Heart left ventricle (tissue), 16 donors: ENCODE measurements around the gene KRT4. TPM values are rescaled to one million over a fixed set of nuclear protein-coding genes. Genes with fewer than 3 reads are reported as not detected.

Experiments
- ATAC-seq, 4 donors: fragments of 200-7000 bp; cut with Tn5 transposase; one replicate each; pipeline ENCODE4 v1.9.1; 2020 to 2022; ENCODE audit warnings: moderate library complexity in 4 of 4, mild to moderate bottlenecking in 3 of 4, moderate number of reproducible peaks in 1 of 4
- DNase-seq, 5 donors: peaks; one replicate each; pipeline ENCODE4 v3.0.0-alpha.2; 2020
- H3K27ac ChIP-seq, 12 donors: fragments of 200-600 bp; sonication (generic) in 4 of 12; one replicate each; pipeline versions ENCODE4 v1.5.0 to v1.8.0; 2016 to 2022; ENCODE audit warnings: mild to moderate bottlenecking in 2 of 12
- H3K27me3 ChIP-seq, 9 donors: fragments of 200-600 bp; sonication (generic) in 2 of 9; one replicate each; pipeline versions ENCODE4 v1.5.1 to v1.8.0; 2016 to 2022; ENCODE audit warnings: mild to moderate bottlenecking in 3 of 9
- H3K36me3 ChIP-seq, 9 donors: fragments of 200-600 bp; sonication (generic) in 2 of 9; one replicate each; pipeline versions ENCODE4 v1.5.0 to v1.8.0; 2018 to 2022; ENCODE audit warnings: mild to moderate bottlenecking in 2 of 9
- H3K4me1 ChIP-seq, 12 donors: fragments of 200-600 bp; sonication (generic) in 4 of 12; one replicate each; pipeline versions ENCODE4 v1.5.0 to v1.8.0; 2016 to 2022; ENCODE audit warnings: mild to moderate bottlenecking in 3 of 12
- H3K4me3 ChIP-seq, 12 donors: fragments of 200-600 bp; sonication (generic) in 4 of 12; one replicate each; pipeline versions ENCODE4 v1.5.0 to v1.8.0; 2017 to 2022; ENCODE audit warnings: mild to moderate bottlenecking in 9 of 12, moderate library complexity in 4 of 12
- H3K9me3 ChIP-seq, 12 donors: fragments of 200-600 bp; sonication (generic) in 4 of 12; one replicate each; pipeline versions ENCODE4 v1.5.0 to v1.8.0; 2016 to 2022; ENCODE audit warnings: mild to moderate bottlenecking in 1 of 12
- CTCF ChIP-seq, 12 donors: fragments of 200-600 bp; sonication (generic) in 4 of 12; IDR thresholded peaks; one replicate each; pipeline versions ENCODE4 v1.5.0 to v1.8.0; 2018 to 2022; ENCODE audit warnings: antibody characterized with exemption in 12 of 12, mild to moderate bottlenecking in 5 of 12
- POLR2A ChIP-seq, 2 donors: fragments of 450-650 bp; IDR thresholded peaks; one replicate each; pipeline ENCODE4 v1.6.1; 2017; ENCODE audit warnings: antibody characterized with exemption in 2 of 2, mild to moderate bottlenecking in 2 of 2, moderate library complexity in 2 of 2
- WGBS, 4 donors: extraction: QIAGEN DNeasy Blood & Tissue Kit in 2 of 4; methylation state at CpG; one replicate each; pipeline versions ENCODE4 v1.1.5 to v1.1.7; 2013 to 2018; 5-methylcytosine and 5-hydroxymethylcytosine counted together
- intact Hi-C, 10 donors: fragments of 100-400 bp; cut with DNase I; formaldehyde crosslinking; loops; one replicate each; pipeline versions ENCODE4 v1.11.1 to v1.14.2; 2022
- polyA plus RNA-seq, 2 donors: library from polyadenylated mRNA; stranded (reverse); fragments of 200-250 nt; gene quantifications; one replicate each; pipeline ENCODE4 v1.2.3, GENCODE V29; 2013
- total RNA-seq, 9 donors: library from RNA; depleted of rRNA in 2 of 9; stranded (reverse); fragments of >200 nt in 2 of 9; fragmentation: NEBNext Ultra II Directional in 3 of 9; extraction: Animal tissue kit (Norgen Biotek cat#: 25700) in 3 of 9; gene quantifications; one replicate each; pipeline versions ENCODE4 v1.1.0 to v1.2.4, GENCODE V29; 2016 to 2023
- donor health status: ischemic (EF 13 %, LVEDD 7.1; RV severe dilation, severe dysfunction).
- donor health status: healthy with polysubstance abuse.
- donor health status: DM: no; HTN: yes; CAD: no.
- donor health status: DM: no; HTN: no; CAD: no.
- donor health status: ischemic (EF 25% LVEDD 6.9; RV normal size, moderate dysfunction).
- donor health status: ischemic (EF 25% LVEDD 5.7; RV mildly dilated, moderate dysfunction).
- donor health status: healthy.
- donor health status: DM: yes; HTN: yes; CAD: no.
- donor health status: ischemic (EF 35%, LVEDD 5.7; RV mildly dilated, moderate dysfunction).
- donor health status: nonischemic (EF 11% LVEDD 7.7; RV severe dilation, severe dysfunction).
- donor health status: DM: yes; HTN: yes; CAD: no.
- donor health status: PGD.
- donor health status: ischemic (EF 29% LVEDD 5.4; RV normal size, mild dysfunction).
- donor health status: nonischemic (EF 23%, LVEDD 6.1; RV moderate dilation, normal function).

Gene KRT4
- total and polyA plus RNA-seq, 11 donors: 0.51 TPM; not detected in 10

GRCh38 chr12:52810554-52810953 is 3.4 kb downstream of the KRT4 start:
- Histone ChIP-seq H3K9me3 (no peaks in the 10 kb centered on the region), H3K27me3 (peaks cover 0 to 16% (median 0%) of the 10 kb centered on the region in 9 donors), H3K36me3 (no peaks in the 10 kb centered on the region), H3K4me3 (no peak overlapping the region), H3K4me1 (no peaks in the 10 kb centered on the region), H3K27ac (no peak overlapping the region)
- TF ChIP-seq CTCF (IDR thresholded peaks at IDR 0.05) (no peak), POLR2A (IDR thresholded peaks at IDR 0.05) (no peak)
- intact Hi-C loops: no loop called here
- no peak for ATAC-seq
- 68 to 87% (median 72%) methylated on average over 5 of the region's 5 CpGs for WGBS, 4 donors
- DNase-seq: no peak

- Histone ChIP-seq H3K4me1 (no peaks in the 10 kb centered on the region), H3K9me3 (no peaks in the 10 kb centered on the region), H3K4me3 (no peak overlapping the region), H3K36me3 (no peaks in the 10 kb centered on the region), H3K27ac (no peak overlapping the region), H3K27me3 (peaks cover 0 to 16% (median 0%) of the 10 kb centered on the region in 9 donors)
- 73 to 84% (median 77%) methylated on average over 7 of the region's 7 CpGs for WGBS, 4 donors
- DNase-seq (no peak), ATAC-seq (no peak)
- TF ChIP-seq CTCF (IDR thresholded peaks at IDR 0.05): no peak
- TF ChIP-seq POLR2A (IDR thresholded peaks at IDR 0.05): no peak
- intact Hi-C loops: no loop called here
Measured at GRCh38 chr12:52809166-52809565, 4.8 kb downstream of the KRT4 start.

GRCh38 chr12:52808573-52809160 is 5.2 kb downstream of the KRT4 start:
- Histone ChIP-seq H3K27me3 (peaks cover 0 to 16% (median 0%) of the 10 kb centered on the region in 9 donors), H3K4me3 (no peak overlapping the region), H3K27ac (no peak overlapping the region), H3K36me3 (no peaks in the 10 kb centered on the region), H3K9me3 (no peaks in the 10 kb centered on the region), H3K4me1 (no peaks in the 10 kb centered on the region)
- TF ChIP-seq POLR2A (IDR thresholded peaks at IDR 0.05) (no peak), CTCF (IDR thresholded peaks at IDR 0.05) (no peak)
- 89 to 93% (median 91%) methylated on average over 8 of the region's 8 CpGs for WGBS, 4 donors
- DNase-seq (no peak), ATAC-seq (no peak)
- intact Hi-C loops: no loop called here

GRCh38 chr12:52807544-52808470 is 6.1 kb downstream of the KRT4 start:
- no peak overlapping the region for H3K27ac ChIP-seq
- TF ChIP-seq CTCF (IDR thresholded peaks at IDR 0.05) (no peak), POLR2A (IDR thresholded peaks at IDR 0.05) (no peak)
- peaks cover 0 to 16% (median 0%) of the 10 kb centered on the region in 9 donors for H3K27me3 ChIP-seq
- no peaks in the 10 kb centered on the region for H3K9me3 ChIP-seq
- ATAC-seq (no peak), DNase-seq (no peak)
- WGBS, 4 donors: 81 to 89% (median 83%) methylated on average over 16 of the region's 16 CpGs
- no peak overlapping the region for H3K4me3 ChIP-seq
- H3K36me3 ChIP-seq: no peaks in the 10 kb centered on the region
- H3K4me1 ChIP-seq: no peaks in the 10 kb centered on the region
- intact Hi-C loops: no loop called here
